Effector memory CD4-positive, alpha-beta T cell (primary cell): ENCODE data around the gene FZD4.

Experiments
- DNase-seq, 3 donors: peaks; one replicate each; pipeline ENCODE4 v3.0.0-alpha.2; 2020
- H3K27ac ChIP-seq: 2 replicates; pipeline ENCODE4 v1.7.0; 2013; ENCODE audit warnings: mild to moderate bottlenecking, low read length, moderate library complexity; ENCODE audit not compliant: insufficient read depth, poor library complexity, severe bottlenecking
- H3K27me3 ChIP-seq: replicated peaks from 2 replicates; pipeline ENCODE4 v1.7.0; 2013; ENCODE audit warnings: mild to moderate bottlenecking, low read length; ENCODE audit not compliant: insufficient read depth, control insufficient read depth, poor library complexity, severe bottlenecking
- H3K36me3 ChIP-seq: 2 replicates; pipeline ENCODE4 v1.7.0; 2013; ENCODE audit warnings: mild to moderate bottlenecking, low read length, moderate library complexity; ENCODE audit not compliant: control insufficient read depth, insufficient read depth
- H3K4me1 ChIP-seq: 2 replicates; pipeline ENCODE4 v1.7.0; 2013; ENCODE audit warnings: low read length, mild to moderate bottlenecking; ENCODE audit not compliant: control insufficient read depth, insufficient read depth, poor library complexity, severe bottlenecking
- H3K4me3 ChIP-seq: 2 replicates; pipeline ENCODE4 v1.7.0; 2013; ENCODE audit warnings: low read length, low read depth, mild to moderate bottlenecking; ENCODE audit not compliant: insufficient read depth, poor library complexity, severe bottlenecking
- H3K9me3 ChIP-seq: 2 replicates; pipeline ENCODE4 v1.7.0; 2013; ENCODE audit warnings: mild to moderate bottlenecking, low read length, moderate library complexity; ENCODE audit not compliant: control insufficient read depth

FZD4 gene

GRCh38 chr11:86912238-86912637 lies 43.0 kb downstream of the FZD4 start:
- H3K4me1 ChIP-seq = no peaks in the 10 kb centered on the region
- H3K27ac ChIP-seq = no peak overlapping the region
- H3K4me3 ChIP-seq = no peak overlapping the region
- H3K27me3 ChIP-seq = no peaks in the 10 kb centered on the region
- no peak for DNase-seq
- H3K36me3 ChIP-seq = no peaks in the 10 kb centered on the region
- no peaks in the 10 kb centered on the region for H3K9me3 ChIP-seq

- no peak for DNase-seq
- H3K9me3 ChIP-seq = no peaks in the 10 kb centered on the region
- no peaks in the 10 kb centered on the region for H3K36me3 ChIP-seq
- H3K4me1 ChIP-seq = no peaks in the 10 kb centered on the region
- H3K27ac ChIP-seq = no peak overlapping the region
- no peak overlapping the region for H3K4me3 ChIP-seq
- no peaks in the 10 kb centered on the region for H3K27me3 ChIP-seq
Measured at GRCh38 chr11:86910592-86910991, 44.6 kb downstream of the FZD4 start.

- Histone ChIP-seq H3K9me3 (no peaks in the 10 kb centered on the region), H3K36me3 (no peaks in the 10 kb centered on the region), H3K27me3 (no peaks in the 10 kb centered on the region), H3K27ac (no peak overlapping the region), H3K4me1 (no peaks in the 10 kb centered on the region), H3K4me3 (no peak overlapping the region)
- no peak for DNase-seq
Measured at GRCh38 chr11:86906198-86906597, 49.0 kb downstream of the FZD4 start.

GRCh38 chr11:86905252-86905651 lies 49.9 kb downstream of the FZD4 start:
- Histone ChIP-seq H3K4me1 (no peaks in the 10 kb centered on the region), H3K36me3 (no peaks in the 10 kb centered on the region), H3K4me3 (no peak overlapping the region), H3K9me3 (no peaks in the 10 kb centered on the region), H3K27me3 (no peaks in the 10 kb centered on the region), H3K27ac (no peak overlapping the region)
- no peak for DNase-seq

- no peaks in the 10 kb centered on the region for H3K36me3 ChIP-seq
- H3K4me3 ChIP-seq = no peak overlapping the region
- no peak overlapping the region for H3K27ac ChIP-seq
- H3K9me3 ChIP-seq = no peaks in the 10 kb centered on the region
- H3K4me1 ChIP-seq = no peaks in the 10 kb centered on the region
- DNase-seq = no peak
- no peaks in the 10 kb centered on the region for H3K27me3 ChIP-seq
Measured at GRCh38 chr11:86904001-86904400, 51.2 kb downstream of the FZD4 start.

GRCh38 chr11:86902345-86902744 lies 52.9 kb downstream of the FZD4 start:
- Histone ChIP-seq H3K4me3 (no peak overlapping the region), H3K4me1 (no peaks in the 10 kb centered on the region), H3K36me3 (no peaks in the 10 kb centered on the region), H3K9me3 (no peaks in the 10 kb centered on the region), H3K27ac (no peak overlapping the region), H3K27me3 (no peaks in the 10 kb centered on the region)
- DNase-seq = no peak

- no peaks in the 10 kb centered on the region for H3K4me1 ChIP-seq
- H3K27ac ChIP-seq = no peak overlapping the region
- H3K9me3 ChIP-seq = no peaks in the 10 kb centered on the region
- H3K27me3 ChIP-seq = no peaks in the 10 kb centered on the region
- DNase-seq = no peak
- H3K4me3 ChIP-seq = no peak overlapping the region
- no peaks in the 10 kb centered on the region for H3K36me3 ChIP-seq
Measured at GRCh38 chr11:86901599-86901998, 53.6 kb downstream of the FZD4 start.

GRCh38 chr11:86900162-86900561 lies 55.0 kb downstream of the FZD4 start:
- no peaks in the 10 kb centered on the region for H3K36me3 ChIP-seq
- no peaks in the 10 kb centered on the region for H3K27me3 ChIP-seq
- no peak overlapping the region for H3K27ac ChIP-seq
- H3K9me3 ChIP-seq = no peaks in the 10 kb centered on the region
- no peaks in the 10 kb centered on the region for H3K4me1 ChIP-seq
- DNase-seq = no peak
- H3K4me3 ChIP-seq = no peak overlapping the region

GRCh38 chr11:86898689-86899088 lies 56.5 kb downstream of the FZD4 start:
- DNase-seq = no peak
- Histone ChIP-seq H3K27ac (no peak overlapping the region), H3K9me3 (no peaks in the 10 kb centered on the region), H3K27me3 (no peaks in the 10 kb centered on the region), H3K4me1 (no peaks in the 10 kb centered on the region), H3K36me3 (no peaks in the 10 kb centered on the region), H3K4me3 (no peak overlapping the region)

GRCh38 chr11:86896441-86896841 lies 58.8 kb downstream of the FZD4 start:
- Histone ChIP-seq H3K9me3 (no peaks in the 10 kb centered on the region), H3K36me3 (no peaks in the 10 kb centered on the region), H3K27ac (no peak overlapping the region), H3K4me1 (no peaks in the 10 kb centered on the region), H3K27me3 (no peaks in the 10 kb centered on the region), H3K4me3 (no peak overlapping the region)
- DNase-seq = no peak
